K562 (cell line): ENCODE results near the gene LTBP1. TPM values are rescaled to one million over a fixed set of nuclear protein-coding genes. Genes with fewer than 3 reads are reported as not detected.
A peak's percentile ranks its signal among the peaks of the same experiment; 100 is the strongest.

ENCODE experiments used
- ESRRB ChIP-seq: fragments of 250-450 bp; sonication (Bioruptor Pico); IDR thresholded peaks from 2 replicates; pipeline ENCODE4 v1.5.0; 2020; ENCODE audit warnings: mild to moderate bottlenecking, moderate library complexity, borderline replicate concordance
- MYBL2 ChIP-seq, 2 experiments: fragments of 450-650 bp in 1 of 2; sonication (generic) in 1 of 2; formaldehyde crosslinking in 1 of 2; IDR thresholded peaks; 2 replicates each; pipeline versions ENCODE4 v1.6.1 to v1.8.1; 2017 to 2022; ENCODE audit warnings: borderline replicate concordance in 1 of 2, inconsistent platforms in 1 of 2, low read depth in 1 of 2, mild to moderate bottlenecking in 1 of 2, missing genetic modification reagents in 1 of 2, moderate library complexity in 1 of 2
- NCOR1 ChIP-seq: fragments of 450-650 bp; IDR thresholded peaks from 2 replicates; pipeline ENCODE4 v1.6.1; 2016; ENCODE audit warnings: mild to moderate bottlenecking, moderate library complexity
- PHF21A ChIP-seq: fragments of 450-650 bp; IDR thresholded peaks from 2 replicates; pipeline ENCODE4 v1.6.1; 2017; ENCODE audit warnings: low read depth, borderline replicate concordance
- PTBP1 ChIP-seq: fragments of 200-400 bp; formaldehyde crosslinking; IDR thresholded peaks from 2 replicates; pipeline ENCODE4 v1.6.1; 2017; ENCODE audit warnings: low read depth, low read length
- SAFB2 ChIP-seq: fragments of 200-400 bp; formaldehyde crosslinking; IDR thresholded peaks from 2 replicates; pipeline ENCODE4 v1.6.1; 2018; ENCODE audit warnings: borderline replicate concordance, low read length, low read depth, moderate library complexity; ENCODE audit not compliant: severe bottlenecking
- SMC3 ChIP-seq: conservative IDR thresholded peaks from 2 replicates; pipeline ENCODE4 v1.6.1; 2011; ENCODE audit warnings: low read depth, low read length, improper control_type of control experiment; ENCODE audit not compliant: insufficient read depth
- SOX6 ChIP-seq: fragments of 450-650 bp; IDR thresholded peaks from 2 replicates; pipeline ENCODE4 v1.6.1; 2014; ENCODE audit warnings: mild to moderate bottlenecking
- ZBTB8A ChIP-seq: fragments of 450-650 bp; IDR thresholded peaks from 2 replicates; pipeline ENCODE4 v1.6.1; 2018; ENCODE audit warnings: mild to moderate bottlenecking, moderate library complexity; ENCODE audit not compliant: partially characterized antibody
- ZFP1 ChIP-seq: fragments of 450-650 bp; formaldehyde crosslinking; IDR thresholded peaks from 2 replicates; pipeline ENCODE4 v1.4.0; 2020; ENCODE audit warnings: mild to moderate bottlenecking, mixed read lengths
- ZNF408 ChIP-seq: fragments of 250-450 bp; sonication (Bioruptor Pico); IDR thresholded peaks from 2 replicates; pipeline ENCODE4 v1.4.0; 2020; ENCODE audit warnings: low read depth, mild to moderate bottlenecking, moderate library complexity
- polyA plus RNA-seq, 8 experiments: library from polyadenylated mRNA; depleted of rRNA in 4 of 8; stranded (reverse) in 5 of 8; unstranded in 3 of 8; fragments of >200 nt; fragmentation: Nextera tagmentation in 2 of 8; fragmentation: Illumina TruSeq in 1 of 8; extraction: Ambion mirVana in 2 of 8; extraction: Trizol in 1 of 8; gene quantifications; 2 replicates each; pipeline versions ENCODE4 v1.2.1 to v1.2.3, GENCODE V29; 2011 to 2014; ENCODE audit warnings: inconsistent platforms in 1 of 8, missing spikeins in 1 of 8
- total RNA-seq, 7 experiments: library from RNA; depleted of rRNA in 6 of 7; stranded (reverse); fragments of >200 nt in 6 of 7; fragmentation: Illumina TruSeq in 2 of 7; extraction: Trizol in 2 of 7; gene quantifications; 2 replicates each; pipeline versions ENCODE4 v1.2.1 to v1.2.3, GENCODE V29; 2011 to 2021; ENCODE audit warnings: low replicate concordance in 1 of 7
- TF ChIP-seq, protein P1 (sequence below): fragments of 200-800 bp; sonication (Bioruptor generic); IDR thresholded peaks from 2 replicates; pipeline ENCODE4 v1.6.1; 2017; ENCODE audit warnings: missing genetic modification characterization, missing compliant biosample characterization
- TF ChIP-seq, protein P2 (sequence below), 2 experiments: fragments of 450-650 bp in 1 of 2; IDR thresholded peaks; 2 replicates each; pipeline ENCODE4 v1.6.1; 2011 to 2017; ENCODE audit warnings: low read depth in 2 of 2, antibody characterized with exemption in 1 of 2, borderline replicate concordance in 1 of 2, low read length in 1 of 2, mild to moderate bottlenecking in 1 of 2, mixed read lengths in 1 of 2; ENCODE audit not compliant: control insufficient read depth in 1 of 2
- TF ChIP-seq, protein P3 (sequence below): sonication (generic); formaldehyde crosslinking; IDR thresholded peaks from 2 replicates; pipeline ENCODE4 v1.8.0; 2022; ENCODE audit warnings: mild to moderate bottlenecking, missing genetic modification reagents

Gene LTBP1
- total and polyA plus RNA-seq, 9 of the 15 experiments (the other 6 are each of a cell fraction or from before 2014, with no cell fraction given), result 3.6 to 16.4 (median 8.5) TPM

DNA sequence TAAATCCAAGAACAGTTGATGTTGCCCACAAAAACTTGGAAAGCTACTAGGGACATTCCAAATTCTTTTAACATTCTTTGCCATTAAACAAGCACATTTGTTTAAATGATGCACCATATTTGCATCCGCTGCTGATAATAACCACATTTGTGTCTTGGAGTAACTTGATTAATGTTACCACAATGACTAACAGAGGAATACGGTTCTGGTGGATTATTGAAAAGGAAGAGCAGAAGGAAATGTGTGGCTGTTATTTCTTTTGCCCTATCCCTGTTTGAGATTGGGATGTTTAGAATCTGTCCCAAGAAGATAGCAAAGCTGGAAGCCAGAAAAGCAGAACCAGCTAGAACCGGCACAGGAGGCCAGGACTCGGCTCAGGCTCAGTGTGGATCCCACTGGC, 490.5 kb downstream of the LTBP1 start (continued):
- TF ChIP-seq, protein P1, sequence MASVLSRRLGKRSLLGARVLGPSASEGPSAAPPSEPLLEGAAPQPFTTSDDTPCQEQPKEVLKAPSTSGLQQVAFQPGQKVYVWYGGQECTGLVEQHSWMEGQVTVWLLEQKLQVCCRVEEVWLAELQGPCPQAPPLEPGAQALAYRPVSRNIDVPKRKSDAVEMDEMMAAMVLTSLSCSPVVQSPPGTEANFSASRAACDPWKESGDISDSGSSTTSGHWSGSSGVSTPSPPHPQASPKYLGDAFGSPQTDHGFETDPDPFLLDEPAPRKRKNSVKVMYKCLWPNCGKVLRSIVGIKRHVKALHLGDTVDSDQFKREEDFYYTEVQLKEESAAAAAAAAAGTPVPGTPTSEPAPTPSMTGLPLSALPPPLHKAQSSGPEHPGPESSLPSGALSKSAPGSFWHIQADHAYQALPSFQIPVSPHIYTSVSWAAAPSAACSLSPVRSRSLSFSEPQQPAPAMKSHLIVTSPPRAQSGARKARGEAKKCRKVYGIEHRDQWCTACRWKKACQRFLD (CRISPR knock-in tag), result 0 out of 2 replicates have a peak, but pooled peaks have one; percentile 29
- TF ChIP-seq, protein P2, sequence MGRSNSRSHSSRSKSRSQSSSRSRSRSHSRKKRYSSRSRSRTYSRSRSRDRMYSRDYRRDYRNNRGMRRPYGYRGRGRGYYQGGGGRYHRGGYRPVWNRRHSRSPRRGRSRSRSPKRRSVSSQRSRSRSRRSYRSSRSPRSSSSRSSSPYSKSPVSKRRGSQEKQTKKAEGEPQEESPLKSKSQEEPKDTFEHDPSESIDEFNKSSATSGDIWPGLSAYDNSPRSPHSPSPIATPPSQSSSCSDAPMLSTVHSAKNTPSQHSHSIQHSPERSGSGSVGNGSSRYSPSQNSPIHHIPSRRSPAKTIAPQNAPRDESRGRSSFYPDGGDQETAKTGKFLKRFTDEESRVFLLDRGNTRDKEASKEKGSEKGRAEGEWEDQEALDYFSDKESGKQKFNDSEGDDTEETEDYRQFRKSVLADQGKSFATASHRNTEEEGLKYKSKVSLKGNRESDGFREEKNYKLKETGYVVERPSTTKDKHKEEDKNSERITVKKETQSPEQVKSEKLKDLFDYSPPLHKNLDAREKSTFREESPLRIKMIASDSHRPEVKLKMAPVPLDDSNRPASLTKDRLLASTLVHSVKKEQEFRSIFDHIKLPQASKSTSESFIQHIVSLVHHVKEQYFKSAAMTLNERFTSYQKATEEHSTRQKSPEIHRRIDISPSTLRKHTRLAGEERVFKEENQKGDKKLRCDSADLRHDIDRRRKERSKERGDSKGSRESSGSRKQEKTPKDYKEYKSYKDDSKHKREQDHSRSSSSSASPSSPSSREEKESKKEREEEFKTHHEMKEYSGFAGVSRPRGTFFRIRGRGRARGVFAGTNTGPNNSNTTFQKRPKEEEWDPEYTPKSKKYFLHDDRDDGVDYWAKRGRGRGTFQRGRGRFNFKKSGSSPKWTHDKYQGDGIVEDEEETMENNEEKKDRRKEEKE (IDR thresholded peaks at IDR 0.05; ENCODE audit: borderline replicate concordance in 1 of 2, control insufficient read depth in 1 of 2, low read depth in 2 of 2, low read length in 1 of 2), result no peak
- TF ChIP-seq ESRRB (CRISPR knock-in tag) (no peak), ZFP1 (no peak), PHF21A (no peak), ZBTB8A (no peak), NCOR1 (0 out of 2 replicates have a peak, but pooled peaks have one; percentile 18), SOX6 (peak; percentile 50; the same call in 1 of the 2 replicates), PTBP1 (no peak), SMC3 (no peak), SAFB2 (no peak), MYBL2 (IDR thresholded peaks at IDR 0.05; ENCODE audit: low read depth) (no peak), MYBL2 (CRISPR knock-in tag; IDR thresholded peaks at IDR 0.05; ENCODE audit: borderline replicate concordance) (no peak), ZNF408 (no peak)
- TF ChIP-seq, protein P3, sequence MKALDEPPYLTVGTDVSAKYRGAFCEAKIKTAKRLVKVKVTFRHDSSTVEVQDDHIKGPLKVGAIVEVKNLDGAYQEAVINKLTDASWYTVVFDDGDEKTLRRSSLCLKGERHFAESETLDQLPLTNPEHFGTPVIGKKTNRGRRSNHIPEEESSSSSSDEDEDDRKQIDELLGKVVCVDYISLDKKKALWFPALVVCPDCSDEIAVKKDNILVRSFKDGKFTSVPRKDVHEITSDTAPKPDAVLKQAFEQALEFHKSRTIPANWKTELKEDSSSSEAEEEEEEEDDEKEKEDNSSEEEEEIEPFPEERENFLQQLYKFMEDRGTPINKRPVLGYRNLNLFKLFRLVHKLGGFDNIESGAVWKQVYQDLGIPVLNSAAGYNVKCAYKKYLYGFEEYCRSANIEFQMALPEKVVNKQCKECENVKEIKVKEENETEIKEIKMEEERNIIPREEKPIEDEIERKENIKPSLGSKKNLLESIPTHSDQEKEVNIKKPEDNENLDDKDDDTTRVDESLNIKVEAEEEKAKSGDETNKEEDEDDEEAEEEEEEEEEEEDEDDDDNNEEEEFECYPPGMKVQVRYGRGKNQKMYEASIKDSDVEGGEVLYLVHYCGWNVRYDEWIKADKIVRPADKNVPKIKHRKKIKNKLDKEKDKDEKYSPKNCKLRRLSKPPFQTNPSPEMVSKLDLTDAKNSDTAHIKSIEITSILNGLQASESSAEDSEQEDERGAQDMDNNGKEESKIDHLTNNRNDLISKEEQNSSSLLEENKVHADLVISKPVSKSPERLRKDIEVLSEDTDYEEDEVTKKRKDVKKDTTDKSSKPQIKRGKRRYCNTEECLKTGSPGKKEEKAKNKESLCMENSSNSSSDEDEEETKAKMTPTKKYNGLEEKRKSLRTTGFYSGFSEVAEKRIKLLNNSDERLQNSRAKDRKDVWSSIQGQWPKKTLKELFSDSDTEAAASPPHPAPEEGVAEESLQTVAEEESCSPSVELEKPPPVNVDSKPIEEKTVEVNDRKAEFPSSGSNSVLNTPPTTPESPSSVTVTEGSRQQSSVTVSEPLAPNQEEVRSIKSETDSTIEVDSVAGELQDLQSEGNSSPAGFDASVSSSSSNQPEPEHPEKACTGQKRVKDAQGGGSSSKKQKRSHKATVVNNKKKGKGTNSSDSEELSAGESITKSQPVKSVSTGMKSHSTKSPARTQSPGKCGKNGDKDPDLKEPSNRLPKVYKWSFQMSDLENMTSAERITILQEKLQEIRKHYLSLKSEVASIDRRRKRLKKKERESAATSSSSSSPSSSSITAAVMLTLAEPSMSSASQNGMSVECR (CRISPR knock-in tag), result no peak
